Duodenal mucosa (tissue), 2 donors: Measurements from ENCODE around the gene SIL1.
A peak's percentile ranks its signal among the peaks of the same experiment; 100 is the strongest.

Experiments
- H3K27ac ChIP-seq: one replicate; pipeline ENCODE4 v1.7.0; 2013; ENCODE audit warnings: low read depth, low read length
- H3K27me3 ChIP-seq, 2 donors: one replicate each; pipeline ENCODE4 v1.7.0; 2013; ENCODE audit warnings: low read length in 2 of 2, control low read depth in 1 of 2; ENCODE audit not compliant: insufficient read depth in 2 of 2, control insufficient read depth in 1 of 2
- H3K36me3 ChIP-seq, 2 donors: one replicate each; pipeline ENCODE4 v1.7.0; 2013; ENCODE audit warnings: low read length in 2 of 2, control low read depth in 1 of 2; ENCODE audit not compliant: insufficient read depth in 2 of 2, control insufficient read depth in 1 of 2
- H3K4me1 ChIP-seq, 2 donors: one replicate each; pipeline ENCODE4 v1.7.0; 2013; ENCODE audit warnings: low read length in 2 of 2, control low read depth in 1 of 2; ENCODE audit not compliant: insufficient read depth in 2 of 2, control insufficient read depth in 1 of 2
- H3K4me3 ChIP-seq, 2 donors: one replicate each; pipeline ENCODE4 v1.7.0; 2013; ENCODE audit warnings: low read length in 2 of 2, low read depth in 1 of 2
- H3K9ac ChIP-seq, 2 donors: one replicate each; pipeline ENCODE4 v1.7.0; 2013; ENCODE audit warnings: low read length in 2 of 2, low read depth in 1 of 2
- H3K9me3 ChIP-seq, 2 donors: one replicate each; pipeline ENCODE4 v1.7.0; 2013; ENCODE audit warnings: low read length in 2 of 2, control low read depth in 1 of 2; ENCODE audit not compliant: control insufficient read depth in 1 of 2

SIL1 gene

DNA sequence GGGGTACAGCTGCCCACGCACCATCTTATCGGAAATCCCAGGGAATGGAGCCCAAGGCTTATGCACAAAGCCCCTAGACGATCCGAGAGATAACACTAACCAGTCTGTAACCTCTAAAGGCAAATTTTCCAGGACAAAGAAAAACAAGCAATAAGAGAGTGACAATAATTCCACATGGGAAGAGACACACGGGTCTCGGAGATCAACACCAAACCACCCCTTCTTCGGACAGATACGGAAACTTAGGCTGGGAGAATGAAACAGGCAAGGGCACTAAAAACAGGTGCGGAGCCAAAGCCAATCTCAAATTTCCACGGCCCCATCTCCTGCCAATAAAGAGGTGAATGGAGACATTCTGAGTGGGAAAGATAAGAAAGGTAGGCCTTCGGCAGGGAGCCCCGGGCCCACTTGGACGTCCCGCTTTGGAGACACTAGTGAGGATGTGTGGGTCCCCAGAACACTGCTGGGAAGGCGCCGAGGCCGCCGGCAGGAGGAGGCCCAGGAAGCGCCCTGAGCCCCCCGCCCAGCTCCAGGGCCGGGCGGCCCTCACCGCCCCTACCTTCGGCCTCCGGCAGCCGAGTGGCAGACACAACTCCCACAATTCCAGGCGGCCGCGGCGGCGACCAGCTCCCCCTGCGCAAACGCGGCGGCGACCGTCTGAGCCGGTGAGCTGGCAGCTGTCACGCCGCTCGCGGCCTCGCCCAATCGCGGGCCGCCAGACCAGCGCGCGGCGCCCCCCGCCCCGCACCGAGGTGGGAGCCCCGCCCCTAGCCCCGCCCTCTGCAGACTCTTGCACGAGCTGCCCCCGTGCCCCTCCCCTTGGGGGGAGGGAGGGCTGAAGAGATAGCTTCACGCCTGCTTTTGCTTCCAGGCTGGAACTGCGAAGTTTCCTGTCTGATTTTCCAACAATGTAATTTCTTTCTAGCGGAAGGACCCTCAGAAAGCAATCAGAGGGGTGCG lies at the start of gene SIL1:
Gene SIL1, minus strand, starts transcription at position 659 of the 960 bp plus-strand sequence. CDS start 70,525 bp downstream, outside the sequence.
- H3K27ac ChIP-seq, result peak within 1 kb of the TSS; percentile 85
- H3K4me1 ChIP-seq, result no peaks in the 10 kb centered on the region
- H3K27me3 ChIP-seq, result no peaks in the 10 kb centered on the region
- peaks cover 0 to 4% of the 10 kb centered on the region in 2 donors for H3K36me3 ChIP-seq
- H3K9me3 ChIP-seq, result no peaks in the 10 kb centered on the region
- H3K4me3 ChIP-seq, result peak within 1 kb of the TSS; percentile 83 to 84
- H3K9ac ChIP-seq, result peak within 1 kb of the TSS; percentile 85 to 91

DNA sequence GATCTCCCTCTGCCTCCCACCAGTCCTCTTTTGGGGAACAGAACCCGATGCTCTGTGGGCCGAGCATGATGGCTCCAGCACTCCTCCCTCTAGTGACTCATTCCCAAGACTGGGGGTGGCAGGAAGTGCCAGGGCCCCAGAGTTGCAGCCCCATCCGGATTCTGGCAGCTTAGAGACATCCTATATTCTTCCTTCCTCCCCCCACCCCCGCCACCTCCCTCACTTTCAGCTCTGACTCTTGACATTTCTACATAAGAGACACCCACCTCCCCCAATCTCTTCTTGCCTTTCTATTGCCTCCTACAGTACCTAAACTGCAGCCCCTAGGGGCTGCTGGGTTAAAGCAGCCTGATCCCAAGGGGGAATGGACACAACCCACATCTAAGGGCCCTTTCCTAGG lies 48.2 kb upstream of the SIL1 start:
- Histone ChIP-seq H3K9me3 (no peaks in the 10 kb centered on the region), H3K36me3 (no peaks in the 10 kb centered on the region), H3K9ac (no peak overlapping the region), H3K4me1 (no peaks in the 10 kb centered on the region), H3K27me3 (no peaks in the 10 kb centered on the region), H3K27ac (no peak overlapping the region), H3K4me3 (no peak overlapping the region)

DNA sequence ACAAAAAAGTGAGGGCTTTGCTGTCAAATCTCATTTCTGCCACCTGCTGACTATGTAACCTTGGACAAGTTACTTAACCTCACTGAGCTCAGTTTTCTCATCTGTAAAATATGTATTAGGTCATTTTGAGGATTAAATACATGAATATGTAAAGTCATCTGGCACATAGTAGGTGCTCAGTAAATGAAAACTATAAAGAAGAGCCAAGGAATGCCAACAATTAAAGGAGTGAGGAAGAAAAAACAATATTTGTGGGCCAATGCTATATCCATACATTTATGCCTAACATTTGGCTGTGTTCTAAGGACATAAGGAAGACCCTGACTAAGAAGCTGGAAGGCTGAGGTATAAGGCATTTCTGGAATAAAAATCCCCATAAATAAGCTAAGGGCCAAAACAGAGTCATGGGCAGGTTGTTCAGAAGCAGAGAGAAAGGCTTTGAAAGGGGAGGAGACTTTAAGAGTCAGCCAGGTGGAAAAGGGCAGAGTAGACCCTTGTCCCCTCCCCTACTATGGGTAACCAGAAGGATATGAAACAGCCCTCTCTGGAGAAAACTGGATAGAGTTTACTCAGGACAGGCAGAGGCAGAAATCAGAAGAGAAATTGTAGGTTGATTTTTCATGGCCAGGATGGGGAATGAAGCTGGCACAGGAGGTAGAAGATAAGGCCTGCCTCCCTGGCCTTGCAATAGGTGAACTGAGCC lies 47.6 kb upstream of the SIL1 start:
- Histone ChIP-seq H3K9ac (no peak overlapping the region), H3K4me1 (no peaks in the 10 kb centered on the region), H3K27me3 (no peaks in the 10 kb centered on the region), H3K9me3 (no peaks in the 10 kb centered on the region), H3K4me3 (no peak overlapping the region), H3K36me3 (no peaks in the 10 kb centered on the region), H3K27ac (no peak overlapping the region)

DNA sequence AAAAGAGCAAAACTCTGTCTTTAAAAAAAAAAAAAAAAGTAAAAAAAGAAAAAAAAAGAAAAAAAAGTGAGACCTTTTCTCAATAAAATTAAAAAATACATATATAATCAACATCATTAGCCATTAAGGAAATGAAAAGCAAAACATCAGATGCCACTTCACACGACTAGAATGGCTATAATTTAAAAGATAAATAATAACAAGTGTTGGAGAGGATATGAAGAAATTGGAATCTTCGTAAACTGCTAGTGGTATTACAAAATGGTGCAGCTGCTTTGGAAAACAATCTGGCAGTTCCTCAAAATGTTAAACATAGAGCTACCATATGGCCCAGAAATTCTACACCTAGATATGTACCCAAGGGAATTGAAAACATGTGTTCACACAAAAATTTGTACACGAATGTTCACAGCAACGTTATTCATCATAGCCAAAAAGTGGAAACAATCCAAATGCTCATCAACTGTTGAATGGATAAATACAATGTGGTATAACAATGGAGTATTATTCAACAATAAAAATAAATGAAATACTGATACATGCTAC lies 45.3 kb upstream of the SIL1 start:
- Histone ChIP-seq H3K4me3 (no peak overlapping the region), H3K36me3 (no peaks in the 10 kb centered on the region), H3K27ac (no peak overlapping the region), H3K9me3 (no peaks in the 10 kb centered on the region), H3K27me3 (no peaks in the 10 kb centered on the region), H3K4me1 (no peaks in the 10 kb centered on the region), H3K9ac (no peak overlapping the region)

DNA sequence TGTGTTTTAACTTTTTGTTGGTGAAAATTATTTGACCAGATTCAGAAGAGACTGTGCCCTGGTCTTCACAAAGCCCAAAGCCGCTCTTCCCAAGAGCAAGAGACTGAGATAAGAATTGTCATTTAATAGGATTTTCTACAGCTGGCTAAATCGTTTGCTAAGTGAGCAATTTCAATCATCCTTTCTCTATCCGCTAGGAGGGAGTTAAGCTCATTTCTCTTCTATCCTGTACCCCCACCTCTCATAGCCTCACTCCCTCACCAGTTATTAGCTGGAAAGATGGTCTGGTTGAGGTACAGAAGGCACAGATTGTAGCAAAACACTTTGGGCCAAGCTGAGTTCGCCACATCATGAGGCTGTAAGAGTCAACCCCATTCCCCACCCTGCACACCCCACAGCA lies 43.0 kb upstream of the SIL1 start:
- H3K27me3 ChIP-seq, result no peaks in the 10 kb centered on the region
- no peak overlapping the region for H3K4me3 ChIP-seq
- no peaks in the 10 kb centered on the region for H3K9me3 ChIP-seq
- H3K27ac ChIP-seq, result no peak overlapping the region
- H3K9ac ChIP-seq, result no peak overlapping the region
- H3K36me3 ChIP-seq, result no peaks in the 10 kb centered on the region
- H3K4me1 ChIP-seq, result no peaks in the 10 kb centered on the region

DNA sequence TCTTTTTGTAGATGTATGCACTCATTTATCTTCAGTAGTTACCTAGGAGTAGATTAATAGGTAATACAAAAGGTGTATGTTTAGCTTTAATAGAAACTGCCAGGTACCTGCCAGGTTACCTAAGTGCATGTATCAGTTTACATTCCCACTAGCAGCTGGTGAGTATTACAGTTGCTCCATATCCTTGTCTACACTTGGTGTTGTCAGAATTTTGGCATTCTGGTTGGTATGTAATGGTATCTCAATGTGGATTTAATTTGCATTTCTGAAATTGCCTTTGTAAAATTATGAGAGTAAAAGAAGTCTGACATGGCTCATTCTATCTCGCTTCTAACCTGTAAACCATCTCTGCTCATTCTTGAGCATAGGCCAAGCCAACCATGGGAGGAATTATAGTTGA lies 38.3 kb upstream of the SIL1 start:
- H3K36me3 ChIP-seq, result no peaks in the 10 kb centered on the region
- H3K4me3 ChIP-seq, result no peak overlapping the region
- H3K27ac ChIP-seq, result no peak overlapping the region
- H3K4me1 ChIP-seq, result no peaks in the 10 kb centered on the region
- no peaks in the 10 kb centered on the region for H3K9me3 ChIP-seq
- no peaks in the 10 kb centered on the region for H3K27me3 ChIP-seq
- H3K9ac ChIP-seq, result no peak overlapping the region

DNA sequence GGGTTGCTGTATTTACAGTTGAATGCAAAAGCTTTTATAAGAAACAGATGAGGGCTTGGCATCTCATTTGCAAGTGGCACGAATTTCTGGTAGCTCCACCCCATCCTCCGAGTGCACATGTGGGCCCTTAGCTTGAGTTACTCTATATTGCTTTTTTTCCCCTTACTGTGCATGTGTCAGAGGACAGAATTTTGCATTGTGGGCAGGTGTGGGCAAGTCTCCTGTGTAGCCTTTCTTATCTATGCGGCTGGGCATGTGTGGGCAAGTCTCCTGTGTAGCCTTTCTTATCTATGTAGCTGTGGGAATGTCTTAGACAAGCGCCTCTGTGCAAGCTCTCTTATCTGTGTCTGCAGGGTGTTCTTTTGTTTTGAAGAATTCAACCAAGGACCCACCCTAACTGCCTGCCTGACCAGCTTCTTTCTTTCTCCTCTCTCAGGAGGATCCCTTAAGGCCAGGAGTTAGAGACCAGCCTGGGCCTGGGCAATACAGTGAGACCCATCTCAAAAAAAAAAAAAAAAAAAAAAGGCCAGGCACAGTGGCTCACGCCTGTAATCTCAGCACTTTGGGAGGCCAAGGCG lies 34.1 kb upstream of the SIL1 start:
- Histone ChIP-seq H3K27me3 (no peaks in the 10 kb centered on the region), H3K4me1 (peaks cover 7 to 10% of the 10 kb centered on the region in 2 donors), H3K9ac (no peak overlapping the region), H3K27ac (no peak overlapping the region), H3K4me3 (no peak overlapping the region), H3K36me3 (no peaks in the 10 kb centered on the region), H3K9me3 (no peaks in the 10 kb centered on the region)

DNA sequence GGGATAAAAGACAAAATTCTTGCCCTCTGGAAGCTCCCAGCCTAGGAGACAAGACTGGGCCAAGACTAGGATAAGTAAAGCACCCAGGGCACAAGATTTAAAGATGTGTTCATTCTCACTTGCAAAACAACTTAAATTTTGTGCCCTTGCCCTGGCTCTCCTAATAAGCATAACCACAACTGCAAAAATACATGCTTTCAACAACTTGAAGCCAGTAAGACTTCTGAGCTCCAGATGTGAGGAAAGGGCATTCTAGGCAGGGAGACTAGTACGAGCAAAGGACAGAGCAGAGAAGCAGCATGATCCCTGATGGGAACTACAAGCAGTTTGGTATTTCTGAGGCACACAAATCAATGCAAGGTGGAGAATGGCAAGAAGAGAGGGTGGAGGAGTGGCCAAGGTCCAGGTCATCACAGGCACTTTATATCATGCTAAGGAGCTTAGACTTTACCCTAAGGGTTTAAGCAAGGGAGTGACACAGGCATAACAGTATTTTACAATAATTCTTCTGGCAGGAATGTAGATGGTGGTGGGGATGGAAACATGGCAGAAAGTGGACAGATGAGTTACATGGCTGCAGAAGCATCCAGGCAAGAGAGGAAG lies 30.1 kb upstream of the SIL1 start:
- Histone ChIP-seq H3K36me3 (no peaks in the 10 kb centered on the region), H3K27ac (no peak overlapping the region), H3K4me3 (no peak overlapping the region), H3K27me3 (no peaks in the 10 kb centered on the region), H3K9ac (no peak overlapping the region), H3K4me1 (peaks cover 7 to 10% of the 10 kb centered on the region in 2 donors), H3K9me3 (no peaks in the 10 kb centered on the region)

DNA sequence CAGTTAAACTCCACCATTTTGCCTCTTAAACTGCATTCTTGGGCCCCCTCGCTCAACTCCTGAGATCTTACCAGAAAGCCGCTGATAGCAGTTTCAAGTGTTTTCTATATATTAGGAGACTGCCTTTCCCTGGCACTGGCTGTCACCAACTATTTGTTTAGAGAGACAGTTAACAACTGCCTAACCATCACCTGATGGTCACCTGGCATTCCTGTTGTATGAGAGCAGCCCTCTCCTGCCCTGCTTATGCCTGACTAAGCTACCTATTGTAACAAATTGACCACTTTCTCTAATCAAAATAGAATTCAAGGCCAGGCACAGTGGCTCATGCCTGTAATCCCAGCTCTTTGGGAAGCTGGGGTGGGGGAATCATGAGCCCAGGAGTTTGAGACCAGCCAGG lies 28.0 kb upstream of the SIL1 start:
- no peaks in the 10 kb centered on the region for H3K9me3 ChIP-seq
- no peaks in the 10 kb centered on the region for H3K36me3 ChIP-seq
- no peak overlapping the region for H3K4me3 ChIP-seq
- no peaks in the 10 kb centered on the region for H3K27me3 ChIP-seq
- H3K4me1 ChIP-seq, result peaks cover 7 to 10% of the 10 kb centered on the region in 2 donors
- H3K27ac ChIP-seq, result no peak overlapping the region
- no peak overlapping the region for H3K9ac ChIP-seq
